Kidney epithelial cell (primary cell): ENCODE results near the gene CDK14. TPM values are rescaled to one million over a fixed set of nuclear protein-coding genes. Genes with fewer than 3 reads are reported as not detected.

Experiments
- DNase-seq: peaks from one replicate; pipeline ENCODE4 v3.0.0-alpha.2; 2010; ENCODE audit warnings: low read depth
- H3K27me3 ChIP-seq: 2 replicates; pipeline ENCODE4 v1.6.0; 2011; ENCODE audit warnings: low read length; ENCODE audit not compliant: control insufficient read depth, insufficient read depth
- H3K36me3 ChIP-seq: 2 replicates; pipeline ENCODE4 v1.5.1; 2011; ENCODE audit warnings: low read length; ENCODE audit not compliant: control insufficient read depth, insufficient read depth
- H3K4me3 ChIP-seq: 2 replicates; pipeline ENCODE4 v1.5.1; 2011; ENCODE audit warnings: low read depth, mild to moderate bottlenecking, control low read depth, low read length
- CTCF ChIP-seq: IDR thresholded peaks from 2 replicates; pipeline ENCODE4 v1.5.1; 2011; ENCODE audit warnings: mild to moderate bottlenecking, moderate library complexity, low read length, control low read depth, inconsistent platforms; ENCODE audit not compliant: insufficient read depth, poor library complexity, severe bottlenecking
- total RNA-seq: library from RNA; depleted of rRNA; stranded (reverse); fragments of >200 nt; gene quantifications from 2 replicates; pipeline ENCODE4 v1.2.3, GENCODE V29; 2015

CDK14 gene
- total RNA-seq, 1 donor from 2014 or later, result 18.2 TPM

- H3K36me3 ChIP-seq, result no peaks in the 10 kb centered on the region
- no peak for TF ChIP-seq CTCF
- no peak overlapping the region for H3K4me3 ChIP-seq
- DNase-seq, result no peak
- H3K27me3 ChIP-seq, result no peaks in the 10 kb centered on the region
Observed at GRCh38 chr7:90773269-90773668, 177.1 kb downstream of the CDK14 start.

GRCh38 chr7:90774706-90775105 is 178.6 kb downstream of the CDK14 start:
- no peaks in the 10 kb centered on the region for H3K36me3 ChIP-seq
- H3K27me3 ChIP-seq, result no peaks in the 10 kb centered on the region
- H3K4me3 ChIP-seq, result no peak overlapping the region
- no peak for DNase-seq
- no peak for TF ChIP-seq CTCF

GRCh38 chr7:90775383-90775965 is 179.4 kb downstream of the CDK14 start:
- no peak for DNase-seq
- no peak overlapping the region for H3K4me3 ChIP-seq
- H3K27me3 ChIP-seq, result no peaks in the 10 kb centered on the region
- no peaks in the 10 kb centered on the region for H3K36me3 ChIP-seq
- no peak for TF ChIP-seq CTCF

- Histone ChIP-seq H3K27me3 (no peaks in the 10 kb centered on the region), H3K4me3 (no peak overlapping the region), H3K36me3 (no peaks in the 10 kb centered on the region)
- DNase-seq, result no peak
- no peak for TF ChIP-seq CTCF
Observed at GRCh38 chr7:90777041-90777440, 180.9 kb downstream of the CDK14 start.

- no peak for TF ChIP-seq CTCF
- no peak for DNase-seq
Observed at GRCh38 chr7:90777465-90777864, 181.3 kb downstream of the CDK14 start.

GRCh38 chr7:90777886-90778285 is 181.8 kb downstream of the CDK14 start:
- no peak for DNase-seq
- H3K4me3 ChIP-seq, result no peak overlapping the region
- H3K27me3 ChIP-seq, result no peaks in the 10 kb centered on the region
- no peaks in the 10 kb centered on the region for H3K36me3 ChIP-seq
- no peak for TF ChIP-seq CTCF

More at GRCh38 chr7:90777465-90777864, 181.3 kb downstream of the CDK14 start:
- no peak overlapping the region for H3K4me3 ChIP-seq
- H3K27me3 ChIP-seq, result no peaks in the 10 kb centered on the region
- H3K36me3 ChIP-seq, result no peaks in the 10 kb centered on the region
